HG02885 (cell line): Measurements from ENCODE around the gene CKS1B.
"Not testable (repeated sequence)": the region's sequence is repeated elsewhere in the genome, so short reads cannot be mapped to it uniquely, and the experiment has no call there.

Experiments used
- ATAC-seq: cut with Tn5 transposase; IDR thresholded peaks from one replicate; pipeline ENCODE4 v1.9.1; 2021; ENCODE audit warnings: mild to moderate bottlenecking; ENCODE audit not compliant: unreplicated experiment, poor library complexity

The CKS1B gene

GRCh38 chr1:154962156-154962749, 12.2 kb upstream of the CKS1B start:
- peak; percentile 18 for ATAC-seq

- no peak for ATAC-seq
These were observed 11.6 kb upstream of the CKS1B start for GRCh38 chr1:154962795-154963330.

GRCh38 chr1:154963643-154964042, 10.8 kb upstream of the CKS1B start:
- ATAC-seq, result no peak

GRCh38 chr1:154964359-154964758, 10.1 kb upstream of the CKS1B start:
- no peak for ATAC-seq

- ATAC-seq, result no peak
These were observed 8.4 kb upstream of the CKS1B start for GRCh38 chr1:154966111-154966510.

- ATAC-seq, result no peak
These were observed 7.0 kb upstream of the CKS1B start for GRCh38 chr1:154967331-154967950.

GRCh38 chr1:154968731-154969130, 5.8 kb upstream of the CKS1B start:
- ATAC-seq, result no peak

GRCh38 chr1:154969246-154969645, 5.2 kb upstream of the CKS1B start:
- no peak for ATAC-seq

- no peak for ATAC-seq
These were observed 4.5 kb upstream of the CKS1B start for GRCh38 chr1:154969860-154970452.

- no peak for ATAC-seq
These were observed 3.7 kb upstream of the CKS1B start, which contains the start of gene SHC1 for GRCh38 chr1:154970631-154971340. SHC1 (minus strand) TSS chr1:154970747; CDS start chr1:154970526, 221 bp downstream.

- no peak for ATAC-seq
These were observed 3.0 kb upstream of the CKS1B start for GRCh38 chr1:154971341-154971998.

GRCh38 chr1:154972213-154972516, 2.3 kb upstream of the CKS1B start:
- ATAC-seq, result no peak

GRCh38 chr1:154972517-154973343, 1.8 kb upstream of the CKS1B start:
- ATAC-seq, result no peak

GRCh38 chr1:154973344-154974101, 958 bp upstream of the CKS1B start:
- ATAC-seq, result peak; percentile 15

GRCh38 chr1:154974808-154975408, 427 bp downstream of the CKS1B start:
- ATAC-seq, result peak; percentile 52

GRCh38 chr1:154975409-154976059, 1.1 kb downstream of the CKS1B start:
- ATAC-seq, result no peak

- not testable (repeated sequence) for ATAC-seq
These were observed 3.3 kb downstream of the CKS1B start for GRCh38 chr1:154977762-154978161.

- no peak for ATAC-seq
These were observed 3.9 kb downstream of the CKS1B start for GRCh38 chr1:154978360-154978759.
